HG03565 (cell line): ENCODE data around the gene TBXAS1.
"Not testable (repeated sequence)": the region's sequence is repeated elsewhere in the genome, so short reads cannot be mapped to it uniquely, and the experiment has no call there.

Experiments used
- ATAC-seq: cut with Tn5 transposase; IDR thresholded peaks from one replicate; pipeline ENCODE4 v1.9.1; 2021; ENCODE audit warnings: mild to moderate bottlenecking, moderate library complexity; ENCODE audit not compliant: unreplicated experiment

TBXAS1 gene

GRCh38 chr7:139886899-139887298 is 57.8 kb downstream of the TBXAS1 start:
- no peak for ATAC-seq

GRCh38 chr7:139887992-139888481 is 59.0 kb downstream of the TBXAS1 start:
- ATAC-seq = no peak

GRCh38 chr7:139889186-139889871 is 60.3 kb downstream of the TBXAS1 start:
- no peak for ATAC-seq

GRCh38 chr7:139893461-139893860 is 64.4 kb downstream of the TBXAS1 start:
- no peak for ATAC-seq

DNA sequence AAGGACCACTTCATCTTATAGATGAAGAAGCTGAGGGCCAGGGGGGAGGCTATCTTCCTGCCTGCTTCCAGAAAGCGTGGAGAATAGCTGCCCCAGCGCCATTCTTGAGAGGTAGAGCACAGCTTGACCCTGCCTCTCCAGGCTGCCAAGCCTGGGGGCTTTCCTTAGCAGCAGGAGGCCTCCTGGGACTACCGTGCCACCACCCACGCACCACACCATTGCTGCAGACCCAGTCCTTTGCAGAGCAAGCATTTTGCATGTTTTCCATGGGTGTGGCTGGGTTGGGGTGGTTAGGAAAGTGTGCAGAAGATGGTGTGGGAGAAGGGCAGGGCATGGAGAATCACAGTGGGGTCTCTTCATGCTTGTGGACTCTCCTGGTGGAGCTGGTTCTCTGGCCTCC is 64.9 kb downstream of the TBXAS1 start:
- ATAC-seq = peak; percentile 72

DNA sequence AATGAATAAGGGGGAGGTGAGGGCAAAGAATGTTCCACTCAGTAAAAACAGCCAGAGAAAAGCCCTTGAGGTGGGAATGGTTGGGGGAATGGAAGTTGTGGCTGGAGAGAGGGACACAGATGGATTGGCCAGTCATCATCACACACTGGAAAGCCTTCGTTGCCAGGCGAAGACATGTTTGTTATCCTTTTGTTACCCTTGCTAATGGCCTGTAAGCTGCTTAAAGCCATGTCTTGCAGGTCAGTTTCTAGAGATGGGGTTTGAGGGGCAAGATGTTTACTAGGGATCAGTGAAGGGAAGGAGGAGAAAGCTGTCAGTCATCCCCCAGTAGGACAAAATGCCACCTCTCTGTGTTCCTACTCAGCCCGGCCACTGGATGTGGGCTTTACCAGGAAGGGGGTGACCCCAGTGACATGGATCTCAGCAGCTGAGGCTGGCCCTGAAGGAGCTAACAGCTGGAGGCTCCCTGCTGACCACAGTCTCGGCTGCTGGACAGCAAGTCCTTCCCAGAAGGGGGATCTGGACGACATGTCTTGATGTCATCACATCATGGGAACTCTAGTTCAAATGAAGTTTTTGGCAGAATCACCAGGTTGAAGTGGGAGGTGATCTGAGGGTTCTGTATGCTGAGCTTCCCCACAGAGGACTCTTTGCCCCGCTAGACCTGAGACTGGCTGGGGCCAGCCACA is 66.2 kb downstream of the TBXAS1 start:
- no peak for ATAC-seq

DNA sequence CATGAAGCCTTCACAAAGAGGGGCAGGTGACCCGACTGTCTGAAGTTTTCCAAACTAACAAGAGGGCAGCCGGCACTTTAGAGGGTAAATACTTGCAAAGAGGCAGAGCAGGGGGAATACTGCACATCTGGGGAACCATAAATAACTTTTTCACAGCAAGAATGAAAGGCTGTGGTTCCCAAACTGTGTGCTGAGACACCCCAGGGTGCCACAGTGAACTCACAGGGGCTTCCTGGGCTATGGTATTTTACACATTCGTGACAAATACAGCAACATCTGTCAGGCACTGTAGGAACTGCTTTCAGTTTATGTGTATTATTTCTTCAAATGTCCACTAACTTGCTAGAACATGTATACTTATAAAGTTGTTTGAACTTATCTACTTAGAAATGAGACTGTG is 67.2 kb downstream of the TBXAS1 start:
- no peak for ATAC-seq

DNA sequence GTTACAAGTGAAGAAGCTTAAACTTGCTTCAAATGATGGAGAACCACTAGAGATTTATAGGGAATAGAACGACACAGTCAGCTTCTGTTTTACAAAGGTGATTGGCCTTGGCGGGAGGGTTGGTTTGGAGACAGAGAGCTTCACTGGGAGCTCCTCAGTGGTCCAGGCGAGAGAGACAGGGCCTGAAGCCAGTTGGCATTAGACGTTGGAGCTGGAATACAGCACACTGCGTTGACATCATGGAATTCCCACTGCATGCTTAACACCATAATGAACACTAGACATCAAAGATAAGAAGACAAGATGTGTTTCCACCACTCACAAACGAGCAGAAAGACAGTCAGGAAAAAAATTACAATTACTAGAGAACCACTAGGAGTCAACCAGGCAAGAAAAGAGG is 67.8 kb downstream of the TBXAS1 start:
- no peak for ATAC-seq

DNA sequence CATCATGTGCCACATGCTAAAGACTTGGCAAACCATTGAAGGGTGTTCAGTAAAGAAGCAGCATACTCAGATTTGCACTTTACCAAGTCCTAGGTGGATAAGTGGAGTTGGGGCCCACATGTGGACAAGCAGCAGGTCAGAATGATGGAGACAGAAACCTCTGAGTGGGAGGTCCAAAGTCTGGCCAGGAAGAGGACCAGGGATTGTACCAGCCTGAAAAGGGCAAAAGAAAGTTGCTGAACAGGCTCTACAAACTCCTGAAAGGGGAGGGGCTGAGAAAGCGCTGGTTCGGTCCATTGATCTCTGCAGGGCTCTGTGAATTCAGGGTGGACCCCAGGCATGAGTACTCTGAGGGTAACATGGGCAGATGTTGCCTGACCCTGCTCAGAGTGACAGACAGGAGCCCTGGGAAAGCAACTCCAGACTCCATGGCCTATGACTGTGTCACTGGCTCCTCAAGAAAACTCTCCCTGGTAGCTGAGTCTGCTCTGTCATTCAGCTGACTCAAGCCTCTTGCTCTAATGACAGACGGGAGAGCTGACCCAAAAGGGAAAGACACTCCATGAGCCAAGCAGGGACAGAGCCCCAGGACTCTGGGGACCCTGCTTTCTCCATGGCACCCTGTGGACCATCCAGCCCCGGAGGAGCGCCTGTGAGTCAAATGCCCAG is 68.5 kb downstream of the TBXAS1 start:
- ATAC-seq = no peak

- ATAC-seq = no peak
Measured at GRCh38 chr7:139898483-139898882, 69.4 kb downstream of the TBXAS1 start.

DNA sequence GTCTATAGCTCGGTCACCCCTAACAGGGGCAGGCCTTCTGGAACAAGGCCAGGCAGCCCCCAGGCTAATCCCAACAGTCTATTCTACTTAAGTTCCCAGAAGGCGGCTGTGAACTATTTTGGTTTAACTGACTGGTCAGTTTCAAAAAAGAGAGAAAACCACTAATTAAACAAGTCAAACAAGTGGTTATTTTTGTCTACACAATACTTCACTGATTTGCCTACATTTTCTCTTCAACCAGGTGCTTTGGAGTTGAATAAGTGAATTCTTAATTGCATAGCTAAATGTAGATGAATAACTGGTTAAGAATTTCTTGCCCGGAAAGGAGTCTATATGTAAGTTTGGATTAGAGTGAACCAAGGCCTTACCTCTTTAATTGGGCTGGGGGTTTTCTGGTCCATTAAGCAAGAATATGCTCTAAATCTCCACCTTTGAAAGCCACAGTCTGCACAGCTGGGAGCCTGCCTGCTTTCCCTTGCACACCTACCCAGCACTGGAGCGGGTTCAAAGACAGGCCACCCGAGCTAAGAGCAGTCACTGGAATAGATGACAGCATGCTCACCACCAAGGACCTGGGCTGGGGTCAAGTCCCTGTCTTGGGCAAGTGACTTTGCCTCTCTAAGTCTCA is 70.4 kb downstream of the TBXAS1 start:
- no peak for ATAC-seq

DNA sequence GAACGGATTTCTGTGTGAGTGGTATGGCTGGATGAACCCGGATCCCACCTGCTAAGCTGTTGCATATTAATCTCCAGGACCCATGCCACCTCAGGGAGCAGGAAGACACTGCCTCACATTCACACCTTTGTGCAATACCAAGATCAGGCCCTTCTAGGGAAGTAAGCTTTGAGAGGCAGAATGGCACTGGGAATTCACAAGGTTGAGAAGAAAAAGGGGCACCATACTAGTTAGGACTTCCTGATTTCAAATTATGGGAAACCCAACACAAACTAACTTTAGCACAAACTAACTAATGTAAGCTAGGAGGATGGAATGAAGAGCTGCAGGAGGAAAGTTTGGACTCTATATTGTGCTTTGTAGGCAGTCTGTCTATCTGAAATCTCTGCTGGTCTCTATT is 71.3 kb downstream of the TBXAS1 start:
- ATAC-seq = no peak

GRCh38 chr7:139901056-139901795 is 72.2 kb downstream of the TBXAS1 start:
- ATAC-seq = no peak

- ATAC-seq = no peak
Measured at GRCh38 chr7:139901901-139902300, 72.8 kb downstream of the TBXAS1 start.

DNA sequence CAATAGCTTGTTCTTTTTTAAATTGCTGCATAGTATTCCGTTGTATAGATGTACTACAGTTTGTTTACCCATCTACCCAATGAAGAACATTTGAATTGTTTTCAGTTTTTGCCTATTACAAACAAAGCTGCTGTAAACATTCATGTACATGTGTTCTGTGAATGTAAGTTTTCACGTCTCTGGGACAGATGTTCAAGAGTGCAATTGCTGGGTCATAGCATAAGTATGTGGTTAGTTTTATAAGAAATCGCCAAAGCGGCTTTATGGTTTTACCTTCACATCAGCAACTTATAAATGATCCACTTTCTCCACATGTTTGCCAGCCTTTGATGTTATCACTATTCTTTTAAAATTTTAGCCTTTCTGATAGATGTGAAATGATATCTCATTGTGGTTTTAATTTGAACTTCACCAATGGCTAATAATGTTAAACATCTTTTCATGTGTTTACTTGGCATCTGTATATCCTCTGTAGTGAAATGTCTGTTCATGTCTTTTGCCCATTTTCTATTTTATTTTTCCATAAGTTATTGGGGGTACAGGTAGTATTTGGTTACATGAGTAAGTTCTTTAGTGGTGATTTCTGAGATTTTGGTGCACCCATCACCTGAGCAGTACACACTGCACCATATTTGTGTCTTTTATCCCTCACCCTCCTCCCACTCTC is 73.5 kb downstream of the TBXAS1 start:
- no peak for ATAC-seq

DNA sequence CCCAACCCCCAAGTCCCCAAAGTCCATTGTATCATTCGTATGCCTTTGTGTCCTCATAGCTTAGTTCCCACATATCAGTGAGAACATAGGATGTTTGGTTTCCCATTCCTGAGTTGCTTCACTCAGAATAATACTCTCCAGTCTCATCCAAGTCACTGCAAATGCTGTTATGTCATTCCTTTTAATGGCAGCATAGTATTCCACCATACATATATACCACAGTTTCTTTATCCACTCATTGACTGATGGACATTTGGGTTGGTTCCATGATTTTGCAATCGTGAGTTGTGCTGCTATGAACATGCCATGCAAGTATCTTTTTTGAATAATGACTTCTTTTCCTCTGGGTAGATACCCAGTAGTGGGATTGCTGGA is 74.0 kb downstream of the TBXAS1 start:
- not testable (repeated sequence) for ATAC-seq

GRCh38 chr7:139906879-139907278 is 77.8 kb downstream of the TBXAS1 start:
- no peak for ATAC-seq

- no peak for ATAC-seq
Measured at GRCh38 chr7:139908792-139909191, 79.7 kb downstream of the TBXAS1 start.

DNA sequence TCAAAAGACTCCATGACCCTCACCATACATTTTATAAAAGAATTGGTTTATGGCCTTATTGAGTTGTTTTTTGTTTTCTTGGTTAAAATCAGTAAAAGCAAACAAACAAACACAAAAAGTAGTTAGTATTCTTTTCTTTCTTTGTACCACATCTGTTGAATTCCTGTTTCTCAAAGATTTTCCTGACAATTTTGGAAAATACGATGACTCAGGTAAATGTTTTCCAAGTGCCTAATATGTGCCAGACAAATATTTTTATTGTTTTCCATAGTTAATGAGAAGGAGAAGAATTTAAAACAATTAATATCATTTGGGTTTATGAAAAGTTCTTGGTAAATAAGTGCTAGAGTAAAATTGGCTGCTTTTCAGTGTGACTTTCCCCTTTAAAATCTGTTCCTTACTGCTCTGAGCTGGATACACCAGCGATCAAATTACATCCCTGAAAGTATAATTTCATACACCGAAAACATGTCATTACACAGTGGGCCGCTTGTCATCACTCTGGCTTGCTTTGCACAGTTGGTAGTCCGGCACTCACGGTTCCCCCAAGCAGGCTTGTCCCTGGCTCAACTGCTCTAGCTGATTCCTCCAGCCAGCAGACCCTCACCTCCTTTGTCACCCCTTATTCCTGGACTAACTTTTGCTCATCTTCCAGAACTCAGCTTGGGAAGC is 80.5 kb downstream of the TBXAS1 start:
- no peak for ATAC-seq
